Limb (tissue), 2 donors: ENCODE data around the gene SORL1-AS1.
A peak's percentile ranks its signal among the peaks of the same experiment; 100 is the strongest.

Experiments used
- DNase-seq, 2 donors: peaks; one replicate each; pipeline ENCODE4 v3.0.0-alpha.2; 2016; ENCODE audit errors: extremely low spot score in 2 of 2

Gene SORL1-AS1

DNA sequence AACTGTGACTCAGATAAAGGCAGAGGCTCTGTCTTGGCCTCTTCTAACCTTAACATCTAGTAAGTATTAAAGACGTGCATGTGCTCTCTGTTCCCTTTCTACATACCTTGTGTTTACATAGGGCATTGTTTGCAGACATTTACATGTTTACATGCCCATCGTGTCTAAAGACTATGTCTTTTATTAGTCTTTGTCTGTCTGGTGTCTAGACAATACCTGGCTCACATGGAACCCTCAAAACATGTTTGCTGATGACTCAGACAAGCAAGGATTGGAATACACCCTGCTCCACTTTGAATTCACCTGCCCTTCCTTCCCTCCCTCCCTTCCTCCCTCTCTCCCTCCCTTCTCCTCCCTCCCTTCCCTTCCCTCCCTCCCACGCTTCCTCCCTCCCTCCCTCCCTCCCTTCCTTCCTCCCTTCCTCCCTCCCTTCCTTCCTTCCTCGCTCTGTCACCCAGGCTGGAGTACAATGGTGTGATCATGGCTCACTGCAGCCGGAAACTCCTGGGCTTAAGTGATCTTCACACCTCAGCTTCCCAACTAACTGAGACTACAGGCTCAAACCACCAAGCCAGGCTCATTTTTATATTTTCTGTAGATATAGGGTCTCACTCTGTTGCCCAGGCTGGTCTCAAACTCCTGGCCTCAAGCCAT lies 23.7 kb upstream of the SORL1-AS1 start:
- no peak for DNase-seq

DNA sequence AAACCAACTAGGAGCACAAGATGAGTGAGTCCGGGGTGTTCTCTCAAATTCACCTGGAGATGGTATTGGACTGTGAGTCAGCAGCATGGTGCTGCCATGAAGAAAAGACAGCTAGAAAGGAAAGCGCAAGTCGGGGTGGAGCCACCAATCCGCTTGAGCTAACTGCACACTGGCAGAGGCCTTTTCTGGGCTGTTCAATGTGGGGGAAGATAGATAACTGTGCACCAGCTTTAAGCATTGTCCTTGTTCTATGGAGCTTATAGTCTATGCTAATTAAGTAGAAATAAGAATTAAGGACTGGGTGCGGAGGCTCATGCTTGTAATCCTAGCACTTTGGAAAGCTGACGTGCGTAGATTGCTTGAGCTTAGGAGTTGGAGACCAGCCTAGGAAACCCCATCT lies 21.9 kb upstream of the SORL1-AS1 start:
- DNase-seq, result no peak

DNA sequence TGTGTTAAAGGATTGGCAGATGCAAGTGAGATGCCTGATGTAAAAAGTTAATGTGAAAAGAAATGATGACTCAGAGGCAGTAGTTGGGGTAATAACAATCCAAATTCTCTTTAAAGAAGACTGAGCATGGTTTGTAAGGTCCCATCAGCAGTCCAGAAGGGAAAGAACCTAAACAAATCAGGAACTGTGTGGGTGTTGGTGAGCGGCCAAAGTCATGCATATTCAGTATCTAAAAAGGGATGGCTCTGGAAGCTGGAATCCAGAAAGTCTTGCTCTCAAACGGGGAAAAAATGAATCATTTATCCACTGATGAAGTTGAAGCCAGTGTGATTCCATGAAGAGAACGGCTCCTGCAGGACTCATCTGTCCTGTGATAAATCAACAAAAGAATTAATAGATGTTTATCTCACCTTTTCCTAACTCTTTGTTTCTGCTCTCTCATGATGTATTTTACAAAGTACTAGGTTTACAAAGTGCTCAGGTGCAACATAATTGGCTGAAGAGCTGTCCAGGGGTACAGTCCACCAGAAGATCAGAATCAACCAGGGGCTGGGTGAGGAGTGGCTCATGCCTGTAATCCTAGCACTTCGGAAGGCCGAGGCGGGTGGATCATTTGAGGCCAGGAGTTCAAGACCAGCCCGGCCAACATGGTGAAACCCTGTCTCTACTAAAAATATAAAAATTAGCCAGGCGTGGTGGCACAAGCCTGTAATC lies 20.5 kb upstream of the SORL1-AS1 start:
- no peak for DNase-seq

DNA sequence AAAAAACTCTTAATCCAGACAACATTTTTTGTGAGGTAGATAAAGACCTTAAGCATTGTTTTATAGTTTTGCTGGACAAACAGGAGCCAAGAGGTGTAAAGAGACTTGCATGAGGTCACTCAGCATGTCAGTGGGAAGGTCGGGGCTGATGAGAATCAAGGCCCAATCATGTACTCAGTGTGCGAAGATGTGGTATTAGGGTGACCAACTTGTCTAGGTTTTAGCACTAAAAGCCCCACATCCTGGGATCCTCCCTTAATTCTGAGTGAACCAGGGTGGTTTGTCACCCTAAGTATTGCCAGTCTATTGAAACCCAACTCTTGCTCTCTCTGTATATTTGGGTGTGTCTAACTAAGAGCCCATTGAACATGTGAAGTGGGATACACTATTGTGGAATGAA lies 19.5 kb upstream of the SORL1-AS1 start:
- DNase-seq, result no peak

DNA sequence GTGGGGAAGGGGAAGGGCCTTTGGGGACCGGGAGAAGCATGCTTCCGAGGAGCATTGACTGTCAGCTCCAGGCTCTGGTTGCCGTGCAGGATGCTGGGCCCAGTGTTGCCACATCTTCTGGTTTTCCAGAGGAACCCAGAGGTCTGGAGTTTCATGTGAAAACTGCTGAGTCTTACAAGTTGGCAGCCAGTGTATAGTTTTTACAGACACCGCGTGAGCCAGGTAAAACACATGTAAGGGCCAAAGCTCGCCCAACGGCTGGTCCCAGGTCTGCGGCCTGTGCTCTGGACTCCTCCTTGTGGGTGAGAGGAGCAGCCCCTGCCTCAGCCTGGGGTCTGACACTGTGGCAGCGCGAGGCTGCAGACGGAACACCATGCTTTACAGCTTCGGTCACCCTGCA lies 18.4 kb upstream of the SORL1-AS1 start:
- no peak for DNase-seq

DNA sequence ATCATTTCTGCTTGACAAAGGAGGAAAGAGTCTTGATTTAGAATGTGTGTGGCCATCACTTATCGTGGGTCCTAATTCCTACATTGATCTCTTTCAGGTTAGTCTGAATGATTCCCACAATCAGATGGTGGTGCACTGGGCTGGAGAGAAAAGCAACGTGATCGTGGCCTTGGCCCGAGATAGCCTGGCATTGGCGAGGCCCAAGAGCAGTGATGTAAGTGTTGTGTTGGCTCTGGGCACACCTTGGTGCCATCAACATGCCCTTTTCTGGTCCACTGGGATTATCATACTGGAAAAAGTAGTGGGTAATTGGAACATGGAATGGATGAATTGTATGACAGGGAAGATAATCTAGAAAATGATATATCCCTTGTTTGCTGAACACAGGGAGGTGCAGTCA lies 17.1 kb upstream of the SORL1-AS1 start:
- DNase-seq, result no peak

DNA sequence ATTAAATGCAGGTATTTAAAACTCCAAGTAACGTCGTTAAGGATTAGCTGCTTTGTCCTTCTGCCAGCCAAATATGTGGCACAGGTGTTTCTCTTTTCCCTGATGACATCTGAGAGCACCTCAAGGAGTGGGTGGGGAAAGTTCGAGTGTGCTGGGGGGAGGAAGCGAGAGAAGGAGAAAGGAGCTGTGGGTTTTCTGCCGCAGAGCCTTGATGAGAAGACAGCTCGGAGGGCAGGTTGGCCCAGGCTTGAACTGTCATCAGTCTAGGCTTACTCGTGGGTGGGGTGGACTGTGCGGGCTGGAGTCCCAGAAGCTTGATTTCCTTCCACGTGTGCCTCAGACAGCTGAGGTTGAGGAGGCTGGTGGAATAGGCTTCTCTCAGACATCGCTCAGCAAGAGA lies 15.2 kb upstream of the SORL1-AS1 start:
- no peak for DNase-seq

DNA sequence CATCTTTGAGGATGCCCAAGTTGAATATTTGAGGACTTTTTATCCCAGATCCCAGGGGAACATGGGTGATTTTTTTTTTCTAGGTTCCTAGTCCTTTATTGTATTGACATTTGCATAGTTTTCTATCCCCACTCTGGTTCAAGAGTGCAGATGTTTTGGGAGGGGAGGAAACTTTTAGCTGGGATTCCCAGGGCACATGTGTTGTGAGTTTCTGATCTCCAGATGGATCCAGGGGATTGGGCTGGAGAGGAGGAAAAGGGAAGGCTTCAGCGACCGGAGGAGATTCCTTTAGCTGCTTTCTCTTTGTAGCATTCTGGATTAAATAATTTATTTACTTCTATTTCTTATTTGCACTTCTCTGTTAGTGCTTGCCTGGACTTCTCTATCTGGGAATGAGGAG lies 14.7 kb upstream of the SORL1-AS1 start:
- no peak for DNase-seq

DNA sequence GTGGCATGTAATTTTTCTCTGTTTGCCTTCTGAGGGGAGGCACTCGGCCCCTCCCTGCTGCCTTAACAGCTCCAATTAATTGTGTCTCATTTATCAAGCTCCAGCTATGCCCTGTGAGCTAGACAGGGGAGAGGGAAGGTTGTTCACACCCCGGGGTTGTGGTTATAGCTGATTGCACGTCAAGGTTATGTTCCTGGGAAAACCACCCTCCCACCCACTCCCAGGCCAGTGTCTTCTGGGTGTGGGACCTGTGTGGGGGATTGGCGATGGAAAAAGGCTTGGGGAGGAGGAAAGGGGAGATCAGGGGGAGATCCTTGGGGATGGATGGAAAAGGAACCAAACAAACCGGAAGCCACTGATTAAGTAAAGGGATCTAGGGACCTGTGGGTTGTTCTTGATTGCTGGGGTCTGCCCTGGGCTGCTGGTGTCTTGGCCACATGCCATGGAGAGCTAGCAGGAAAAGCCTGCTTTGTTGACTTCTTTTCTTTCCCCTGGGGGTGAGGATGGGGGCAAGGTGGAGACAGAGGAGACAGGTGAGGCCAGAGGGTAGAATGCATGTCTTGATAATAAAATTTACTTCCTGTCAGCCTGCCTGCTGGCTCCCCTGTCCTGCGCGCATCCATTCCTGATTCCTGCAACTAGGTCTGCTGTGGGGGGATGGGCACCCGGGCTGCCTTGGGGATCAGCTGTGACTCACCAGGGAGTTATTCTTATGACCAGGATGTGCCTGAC lies 13.5 kb upstream of the SORL1-AS1 start:
- peak in 1 of 2 donors; percentile 68 for DNase-seq

DNA sequence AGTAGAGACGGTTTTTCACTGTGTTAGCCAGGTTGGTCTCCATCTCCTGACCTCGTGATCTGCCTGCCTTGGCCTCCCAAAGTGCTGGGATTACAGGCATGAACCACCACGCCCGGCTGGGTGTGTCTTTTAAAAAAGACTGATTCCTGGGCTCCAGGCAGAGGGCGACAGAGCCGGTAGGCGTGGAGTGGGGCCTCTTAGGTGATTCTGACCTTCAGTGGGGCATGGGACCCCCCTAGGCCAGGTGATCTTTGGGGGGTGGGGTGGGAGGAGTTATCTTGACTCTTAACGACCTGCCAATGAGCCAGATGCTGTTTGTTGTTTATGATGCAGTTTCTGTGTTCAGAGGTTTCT lies 12.9 kb upstream of the SORL1-AS1 start:
- DNase-seq, result no peak

DNA sequence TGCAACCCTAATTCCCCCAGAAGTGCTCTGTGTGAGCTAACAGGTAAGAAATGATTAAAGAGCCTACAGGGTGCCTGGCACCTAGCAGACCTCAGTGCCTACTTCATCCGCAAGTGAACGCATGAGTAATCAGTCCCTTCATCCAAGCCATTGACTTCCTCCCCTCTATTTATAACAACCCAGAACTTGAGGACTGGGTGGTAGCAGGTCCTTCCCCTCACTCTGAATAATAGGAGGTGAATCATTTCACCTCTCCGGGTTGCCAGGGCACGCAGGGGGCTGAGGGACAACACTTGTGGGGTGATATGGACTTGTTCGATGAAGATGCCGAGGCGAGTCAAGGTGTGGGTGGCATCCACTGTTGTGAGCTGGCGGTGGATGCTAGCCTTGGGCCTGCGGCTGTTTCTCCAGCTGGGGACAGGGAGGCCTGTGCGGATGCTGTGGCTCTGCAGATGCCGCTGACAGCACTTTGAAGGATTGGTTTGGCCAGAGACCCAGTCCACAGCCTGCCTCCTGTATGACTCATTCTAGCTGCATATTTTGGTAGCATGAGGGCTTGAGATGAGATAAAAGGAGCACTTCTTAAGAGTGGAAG lies 11.7 kb upstream of the SORL1-AS1 start:
- DNase-seq, result peak in 1 of 2 donors; percentile 38

DNA sequence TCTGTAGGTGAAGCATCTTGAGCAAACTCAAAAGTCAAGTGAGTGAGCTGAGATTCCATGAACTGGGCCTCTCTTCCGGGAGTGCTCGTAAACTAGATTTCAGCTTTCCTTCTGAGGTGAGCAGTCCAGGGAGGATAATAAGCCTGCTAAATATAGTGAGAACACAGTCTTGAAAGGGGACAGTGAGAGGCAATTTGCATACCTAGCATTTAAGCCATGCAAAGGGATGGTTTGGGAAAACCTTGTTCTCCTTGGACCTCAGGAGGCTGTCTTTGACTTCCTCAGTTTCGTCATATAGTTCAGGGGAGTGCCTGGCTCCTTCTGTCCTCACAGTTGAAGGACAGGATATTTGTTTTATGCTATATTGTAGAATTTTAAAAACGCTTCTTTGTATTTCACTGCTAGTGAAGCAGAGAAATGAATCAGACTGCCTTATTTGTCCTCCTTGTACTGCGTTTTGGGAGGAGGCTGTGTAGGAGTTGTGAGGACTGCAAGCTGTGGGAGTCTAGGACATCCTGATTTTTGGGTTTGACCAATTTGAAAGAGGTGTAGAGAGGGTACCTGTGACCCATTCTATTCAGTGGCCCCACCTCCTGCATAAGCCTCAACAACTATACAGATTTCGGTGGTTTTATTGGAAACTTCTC lies 11.0 kb upstream of the SORL1-AS1 start:
- no peak for DNase-seq

DNA sequence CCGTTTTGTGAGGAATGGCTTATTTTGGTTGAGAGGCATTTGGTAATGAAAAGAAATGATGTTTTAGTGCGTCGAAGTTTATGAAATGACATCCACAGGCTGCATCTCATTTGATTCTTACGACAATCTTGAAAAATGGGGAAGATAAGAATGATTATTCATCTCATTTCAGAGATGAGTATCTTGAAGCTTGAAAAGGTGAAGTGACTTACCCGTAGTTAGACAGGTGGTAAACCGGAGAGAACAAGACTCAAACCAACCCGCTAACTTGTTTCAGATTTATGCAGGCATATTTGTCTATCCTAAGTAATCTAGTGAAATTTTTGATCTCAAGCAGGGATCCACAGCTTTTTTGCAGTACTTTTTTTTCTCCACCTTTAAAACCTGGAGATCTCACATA lies 9.1 kb upstream of the SORL1-AS1 start:
- DNase-seq, result no peak

DNA sequence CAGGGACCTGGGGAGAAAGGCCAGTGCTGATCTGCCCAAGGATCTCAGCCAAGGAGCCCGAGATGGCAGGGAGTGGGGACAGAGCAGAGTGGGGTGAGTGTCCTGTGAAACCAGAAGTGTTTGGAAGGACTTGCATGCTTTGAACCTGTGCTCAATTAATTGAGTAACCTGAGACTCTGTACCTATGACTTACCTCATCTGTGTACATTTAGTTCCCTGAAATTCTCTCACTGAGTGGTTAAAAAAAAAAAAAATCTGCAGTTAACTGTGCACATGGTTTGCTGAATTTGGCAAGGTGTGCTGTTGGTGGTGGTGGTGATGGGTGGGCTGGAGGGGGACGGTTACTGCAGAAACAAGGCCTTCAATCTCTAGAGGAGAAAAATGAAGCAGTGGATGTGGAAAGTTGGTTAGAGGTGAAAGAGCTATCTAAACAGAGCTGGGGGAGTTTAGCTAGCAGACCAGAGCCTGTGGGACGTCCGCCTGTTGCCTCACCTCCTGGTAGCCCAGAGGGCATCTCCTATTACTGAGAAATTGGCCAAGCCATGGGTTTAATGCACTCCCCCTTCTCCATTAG lies 8.3 kb upstream of the SORL1-AS1 start:
- no peak for DNase-seq

DNA sequence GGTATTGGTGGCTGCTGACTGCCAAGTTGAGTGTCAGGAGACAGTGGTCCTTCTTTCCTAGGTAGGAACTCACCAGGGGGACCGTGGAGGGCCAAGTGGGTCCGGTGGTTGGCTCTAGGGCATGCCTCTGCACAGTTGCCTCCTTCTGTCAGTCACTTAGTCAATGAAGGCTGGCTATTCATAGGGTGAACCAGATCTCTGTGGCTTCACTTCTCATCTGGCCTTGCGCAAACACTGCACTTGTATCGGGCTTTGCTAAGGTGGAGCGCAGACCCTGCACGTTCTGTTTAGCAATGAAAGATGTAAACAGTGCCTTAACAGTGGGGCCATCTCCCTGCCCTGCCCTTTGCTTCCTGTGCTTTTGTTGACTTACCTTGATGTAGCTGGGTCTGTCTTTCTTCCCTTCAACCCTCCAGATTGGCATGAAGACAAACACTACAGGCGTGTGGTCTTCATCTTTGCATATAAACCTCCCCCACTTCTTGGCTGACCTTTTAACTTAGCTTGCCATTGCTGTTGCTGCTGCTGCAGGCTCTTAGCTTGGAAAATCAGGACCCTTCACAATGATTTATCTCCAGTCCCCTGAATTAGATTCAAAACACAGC lies 6.7 kb upstream of the SORL1-AS1 start:
- DNase-seq, result no peak

DNA sequence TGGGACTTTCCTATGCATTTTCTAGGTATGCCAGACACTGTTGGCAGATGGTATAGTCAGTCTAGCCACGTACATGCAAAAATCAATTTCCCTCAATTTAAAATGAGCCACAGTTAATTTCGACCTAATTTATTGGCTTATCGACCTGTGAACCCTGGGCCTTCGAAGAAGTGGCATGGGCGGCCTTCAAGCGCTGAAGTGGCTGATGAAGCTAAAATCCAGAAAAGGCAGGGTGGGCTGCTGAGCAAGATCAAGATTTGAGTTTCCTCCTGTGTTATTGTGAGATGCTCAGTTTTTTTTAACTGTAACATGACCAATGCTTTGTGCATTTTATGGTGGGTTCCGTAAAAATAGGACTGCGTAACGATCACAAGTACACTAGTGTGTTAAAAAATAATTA lies 5.8 kb upstream of the SORL1-AS1 start:
- no peak for DNase-seq

DNA sequence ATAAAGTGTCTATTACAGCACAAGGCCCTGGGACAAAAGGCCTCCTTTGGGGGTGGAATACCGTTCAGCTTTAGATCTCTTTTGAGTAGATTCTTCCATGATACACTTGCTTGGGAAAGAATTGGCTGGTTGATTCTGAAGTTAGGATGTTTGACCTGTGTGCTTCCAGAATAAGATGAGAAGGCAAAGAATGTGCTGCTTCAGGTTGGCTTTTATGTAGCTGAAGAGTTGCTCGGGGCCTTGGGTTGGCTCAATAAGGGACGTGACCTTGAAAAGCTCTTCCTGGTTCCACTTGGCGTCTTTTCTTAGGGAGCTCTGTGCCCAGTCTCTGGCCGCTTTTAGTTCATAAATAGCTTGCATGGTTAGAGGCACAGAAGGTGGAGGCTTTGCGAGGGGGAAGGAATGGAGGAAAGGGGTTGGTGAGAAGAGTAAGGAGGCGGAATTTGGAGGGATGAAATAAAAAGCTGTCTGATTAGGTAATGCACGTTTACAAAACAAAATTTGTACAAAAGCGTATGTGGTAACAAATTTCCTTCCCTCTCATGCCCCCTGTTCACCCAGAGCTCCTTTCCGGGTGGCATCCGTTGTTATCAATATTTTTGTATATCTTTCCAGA lies 4.2 kb upstream of the SORL1-AS1 start:
- DNase-seq, result no peak

DNA sequence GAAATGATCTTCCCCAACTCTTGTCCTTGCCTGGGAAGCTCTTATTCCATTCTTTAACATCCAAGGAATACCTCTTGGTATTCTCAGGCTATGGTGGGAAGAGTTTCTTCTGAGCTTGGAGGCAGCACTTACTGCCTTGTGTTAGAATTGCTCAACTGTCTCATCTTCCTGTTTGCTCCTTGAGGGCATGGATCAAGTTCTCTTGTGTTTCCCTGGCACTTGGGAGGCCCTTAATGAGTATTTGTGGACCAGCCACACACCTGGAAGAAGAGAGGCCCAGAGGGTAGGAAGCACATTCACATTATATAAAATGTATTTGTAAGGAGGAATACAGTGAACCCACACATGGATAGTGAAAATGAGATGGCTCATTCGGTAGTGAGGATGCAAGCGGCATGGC lies 3.4 kb upstream of the SORL1-AS1 start:
- DNase-seq, result no peak

DNA sequence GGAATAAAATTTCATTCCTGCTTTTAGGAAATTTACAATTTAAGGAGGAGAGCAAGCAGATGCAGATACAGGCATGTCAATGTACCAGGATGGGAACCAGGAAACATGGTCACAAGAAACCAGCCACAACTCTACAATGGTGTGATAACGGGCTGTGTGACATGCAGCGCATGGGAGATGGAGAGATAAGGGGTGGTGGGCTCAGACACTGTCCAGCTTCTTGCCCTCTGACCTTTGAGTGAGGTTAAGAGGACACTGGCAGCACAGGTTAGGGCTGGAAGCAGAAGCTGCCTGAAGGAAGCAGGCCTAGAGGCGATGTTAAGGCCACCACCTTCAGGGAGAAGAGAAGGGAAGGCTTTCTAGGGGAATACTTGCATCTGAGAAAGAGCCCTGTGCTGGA lies 2.3 kb upstream of the SORL1-AS1 start:
- no peak for DNase-seq

DNA sequence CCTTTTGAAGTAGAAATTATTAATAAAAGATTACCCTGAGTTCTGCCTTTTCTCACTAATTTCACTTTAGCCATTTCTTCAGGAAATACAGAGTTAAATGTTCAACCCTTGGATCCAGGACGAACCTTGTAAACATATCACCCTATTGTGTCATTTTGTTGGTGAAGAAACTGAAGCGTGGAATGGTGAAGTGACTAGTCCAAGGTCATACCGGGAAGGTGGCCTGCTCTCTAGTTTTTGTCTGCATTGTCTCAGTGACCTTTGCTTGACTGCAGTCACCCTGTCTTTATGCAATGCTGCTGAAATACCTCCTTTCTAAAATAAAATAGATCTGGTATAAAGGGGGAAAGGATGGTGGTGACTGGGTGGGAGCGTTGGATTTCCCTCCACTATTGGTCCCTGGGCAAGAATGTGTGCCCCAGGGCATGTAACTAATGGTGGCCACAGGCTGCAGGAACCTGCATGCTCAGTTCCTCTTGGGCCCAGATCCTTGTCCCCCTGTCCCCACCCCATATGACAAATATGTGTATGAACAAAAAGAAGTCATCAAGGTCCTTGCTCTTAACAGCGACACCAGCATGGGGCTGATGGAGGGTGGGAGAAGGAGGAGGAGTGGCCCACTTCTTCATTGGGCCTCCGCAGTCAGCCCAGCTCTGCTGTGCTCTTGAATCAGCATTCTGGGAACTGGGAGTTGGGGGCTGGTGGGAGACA lies 977 bp upstream of the SORL1-AS1 start:
- DNase-seq, result no peak
